ENCODE measurements around the gene CNBP. TPM values are rescaled to one million over a fixed set of nuclear protein-coding genes. Genes with fewer than 3 reads are reported as not detected.
"Not testable (repeated sequence)": the region's sequence is repeated elsewhere in the genome, so short reads cannot be mapped to it uniquely, and the experiment has no call there.

The CNBP gene
- total and polyA plus RNA-seq, 2 of the 13 experiments (the other 11 are each of a cell fraction or from before 2014, with no cell fraction given), result 282 to 354 TPM

DNA sequence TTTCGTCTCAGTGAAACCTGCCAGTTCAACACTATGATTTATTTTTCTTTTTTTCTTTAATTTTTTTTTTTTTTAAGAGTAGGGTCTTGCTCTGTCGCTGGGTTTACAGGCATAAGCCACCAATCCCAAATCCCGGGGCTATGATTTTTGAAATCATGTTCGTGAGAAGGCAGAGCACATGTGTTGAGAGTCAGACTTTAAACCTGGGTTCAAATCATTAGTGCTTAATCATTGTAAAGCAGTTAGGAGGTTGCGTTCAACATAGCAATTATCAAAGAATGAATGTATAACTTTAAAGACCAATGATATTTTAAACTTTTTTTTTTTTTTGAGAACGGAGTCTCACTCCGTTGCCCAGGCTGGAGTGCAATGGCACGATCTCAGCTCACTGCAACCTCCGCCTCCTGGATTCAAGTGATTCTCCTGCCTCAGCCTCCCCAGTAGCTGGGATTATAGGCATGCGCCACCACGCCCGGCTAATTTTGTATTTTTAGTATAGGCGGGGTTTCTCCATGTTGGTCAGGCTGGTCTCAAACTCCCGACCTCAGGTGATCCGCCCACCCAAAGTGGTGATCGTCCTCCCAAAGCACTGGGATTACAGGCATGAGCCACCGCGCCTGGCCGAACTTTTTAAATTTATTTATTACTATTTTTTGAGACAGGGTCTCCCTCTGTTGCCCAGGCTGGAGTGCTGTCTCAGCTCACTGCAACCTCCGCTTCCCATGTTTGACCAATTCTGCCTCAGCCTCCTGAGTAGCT, 1.3 kb upstream of the CNBP start:
- POLR2A ChIA-PET, result interaction anchor here (1.3 to 2.2 kb wide), 2 partner anchors 44 to 61 kb away, joined by 3 to 7 read pairs; no protein-coding TSS in a partner anchor
- in situ Hi-C loops (cut with HindIII; ENCODE audit: extremely low pct_ligation_motif_present, low pct_unique_long_range_greater_than_20kb), result loop anchor here (10.0 kb wide), 1 partner anchor 60 kb away; the partner anchor contains the start of gene COPG1
- not testable (repeated sequence) for H3K27me3 ChIP-seq (ENCODE audit: control insufficient read depth in 1 of 2, insufficient read depth in 2 of 2, low read length in 2 of 2); H2AFZ ChIP-seq (ENCODE audit: low read length); ATAC-seq; H3K36me3 ChIP-seq (replicated peaks in 1 of 2; ENCODE audit: control insufficient read depth in 1 of 2, insufficient read depth in 2 of 2, low read length in 2 of 2); BruUV-seq (replicated peaks); DNase-seq (ENCODE audit: low spot score); H3K9me3 ChIP-seq (ENCODE audit: low read length); FAIRE-seq; TF ChIP-seq CREM (CRISPR knock-in tag; IDR thresholded peaks at IDR 0.05)
- peaks cover 45% of the 10 kb centered on the region for H3K79me2 ChIP-seq (ENCODE audit: insufficient read depth, low read length)
- TF ChIP-seq CREM (IDR thresholded peaks at IDR 0.05) (0 out of 2 replicates have a peak, but pooled peaks have one; percentile 5), ZBTB38 (CRISPR knock-in tag; IDR thresholded peaks at IDR 0.05) (peak; percentile 80)
- H3K9ac ChIP-seq (ENCODE audit: insufficient read depth, low read depth, low read length), result peak overlapping the region; percentile 100
- H3K27ac ChIP-seq (ENCODE audit: extremely low read length, insufficient read depth, low read length), result peak overlapping the region; percentile 99
- CTCF ChIA-PET (ENCODE audit: low intra/inter-chr PET ratio, low total read pairs), result interaction anchor here (2.0 kb wide), 1 partner anchor 61 kb away, joined by 6 read pairs; no protein-coding TSS in a partner anchor
- peaks cover 27% of the 10 kb centered on the region for H4K20me1 ChIP-seq (ENCODE audit: insufficient read depth, low read length)
- peak overlapping the region; percentile 22 to 95 (median 95); a peak in 5 of 6 replicates for H3K4me3 ChIP-seq (replicated peaks in 1 of 3; ENCODE audit: insufficient read depth in 1 of 3, low read depth in 2 of 3, low read length in 3 of 3)
- peak overlapping the region; percentile 98 for H3K4me2 ChIP-seq (ENCODE audit: low read depth, low read length)
- H3K4me1 ChIP-seq (ENCODE audit: insufficient read depth, low read length), result peaks cover 28% of the 10 kb centered on the region
- intact Hi-C loops (cut with micrococcal nuclease; ENCODE audit: unreplicated experiment), result loop anchor here (5.0 kb wide), 2 partner anchors 42 to 68 kb away; no protein-coding TSS in a partner anchor
- WGBS (ENCODE audit: low lambda C conversion rate), result 79% methylated on average over 20 of the region's 20 CpGs

DNA sequence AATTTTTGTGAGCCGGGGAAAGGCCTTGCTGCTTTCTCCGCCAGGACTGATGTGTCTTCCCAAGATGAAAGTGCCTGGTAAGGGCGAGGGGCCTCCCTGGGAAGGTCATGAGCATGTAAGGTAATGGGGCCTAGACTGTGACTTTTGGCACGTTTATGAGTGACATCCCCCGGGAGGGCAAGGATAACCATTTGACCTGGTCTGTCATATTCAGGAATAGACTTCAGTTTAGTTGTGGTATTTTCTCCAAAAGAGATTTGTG, 631 bp upstream of the CNBP start:
- Histone ChIP-seq H3K4me1 (ENCODE audit: insufficient read depth, low read length) (peaks cover 35% of the 10 kb centered on the region), H2AFZ (ENCODE audit: low read length) (no peak overlapping the region), H4K20me1 (ENCODE audit: insufficient read depth, low read length) (peaks cover 33% of the 10 kb centered on the region), H3K4me2 (ENCODE audit: low read depth, low read length) (peak overlapping the region; percentile 98), H3K9ac (ENCODE audit: insufficient read depth, low read depth, low read length) (peak overlapping the region; percentile 100), H3K79me2 (ENCODE audit: insufficient read depth, low read length) (peaks cover 52% of the 10 kb centered on the region), H3K27ac (ENCODE audit: extremely low read length, insufficient read depth, low read length) (peak overlapping the region; percentile 99), H3K27me3 (ENCODE audit: control insufficient read depth in 1 of 2, insufficient read depth in 2 of 2, low read length in 2 of 2) (no peaks in the 10 kb centered on the region; a peak in 1 of 5 replicates), H3K9me3 (ENCODE audit: low read length) (no peaks in the 10 kb centered on the region), H3K4me3 (replicated peaks in 1 of 3; ENCODE audit: insufficient read depth in 1 of 3, low read depth in 2 of 3, low read length in 3 of 3) (peak overlapping the region; percentile 91 to 95 (median 95)), H3K36me3 (replicated peaks in 1 of 2; ENCODE audit: control insufficient read depth in 1 of 2, insufficient read depth in 2 of 2, low read length in 2 of 2) (peaks cover 0 to 2% of the 10 kb centered on the region in 2 experiments; a peak in 1 of 5 replicates)
- ChIA-PET CTCF (ENCODE audit: low intra/inter-chr PET ratio, low total read pairs) (interaction anchor here (2.0 kb wide), 1 partner anchor 61 kb away, joined by 6 read pairs; no protein-coding TSS in a partner anchor), POLR2A (interaction anchor here (0.6 to 2.7 kb wide), 19 partner anchors 12 to 305 kb away, joined by 3 to 25 read pairs (median 3); partner anchors contain the start of genes ACAD9, COPG1, HMCES and RAB43)
- ATAC-seq (peak; percentile 38), FAIRE-seq (no peak), DNase-seq (ENCODE audit: low spot score) (peak; percentile 47)
- in situ Hi-C loops (cut with HindIII; ENCODE audit: extremely low pct_ligation_motif_present, low pct_unique_long_range_greater_than_20kb) (loop anchor here (10.0 kb wide), 1 partner anchor 60 kb away; the partner anchor contains the start of gene COPG1), intact Hi-C loops (cut with micrococcal nuclease; ENCODE audit: unreplicated experiment) (loop anchor here (5.0 kb wide), 2 partner anchors 43 to 67 kb away; no protein-coding TSS in a partner anchor)
- BruUV-seq (replicated peaks), result TSS peak; percentile 92
- 0% methylated on average over 3 of the region's 5 CpGs for WGBS (ENCODE audit: low lambda C conversion rate)
- TF ChIP-seq ATF7-NPFF (CRISPR knock-in tag; IDR thresholded peaks at IDR 0.05; ENCODE audit: low read depth) (no peak), PAXIP1 (CRISPR knock-in tag; conservative IDR thresholded peaks at IDR 0.05) (0 out of 2 replicates have a peak, but pooled peaks have one; percentile 31), BHLHE40 (IDR thresholded peaks at IDR 0.05; ENCODE audit: low read length) (peak; percentile 42), ZNF232 (CRISPR knock-in tag; IDR thresholded peaks at IDR 0.05; ENCODE audit: borderline replicate concordance) (peak; percentile 21; the same call in 1 of the 2 replicates), MIER3 (CRISPR knock-in tag; IDR thresholded peaks at IDR 0.05; ENCODE audit: borderline replicate concordance) (no peak), POLR2AphosphoS5 (IDR thresholded peaks at IDR 0.05; ENCODE audit: low read depth, low read length) (no peak), ARID2 (CRISPR knock-in tag; IDR thresholded peaks at IDR 0.05; ENCODE audit: borderline replicate concordance) (no peak), ELF4 (CRISPR knock-in tag; IDR thresholded peaks at IDR 0.05; ENCODE audit: borderline replicate concordance) (no peak)
- TF ChIP-seq, protein P1, sequence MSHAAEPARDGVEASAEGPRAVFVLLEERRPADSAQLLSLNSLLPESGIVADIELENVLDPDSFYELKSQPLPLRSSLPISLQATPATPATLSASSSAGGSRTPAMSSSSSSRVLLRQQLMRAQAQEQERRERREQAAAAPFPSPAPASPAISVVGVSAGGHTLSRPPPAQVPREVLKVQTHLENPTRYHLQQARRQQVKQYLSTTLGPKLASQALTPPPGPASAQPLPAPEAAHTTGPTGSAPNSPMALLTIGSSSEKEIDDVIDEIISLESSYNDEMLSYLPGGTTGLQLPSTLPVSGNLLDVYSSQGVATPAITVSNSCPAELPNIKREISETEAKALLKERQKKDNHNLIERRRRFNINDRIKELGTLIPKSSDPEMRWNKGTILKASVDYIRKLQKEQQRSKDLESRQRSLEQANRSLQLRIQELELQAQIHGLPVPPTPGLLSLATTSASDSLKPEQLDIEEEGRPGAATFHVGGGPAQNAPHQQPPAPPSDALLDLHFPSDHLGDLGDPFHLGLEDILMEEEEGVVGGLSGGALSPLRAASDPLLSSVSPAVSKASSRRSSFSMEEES (CRISPR knock-in tag; IDR thresholded peaks at IDR 0.05), result no peak; the same call in 1 of the 2 replicates

Measured in HepG2 (cell line).